ENCODE measurements around the gene DQX1.

DQX1 gene

GRCh38 chr2:74571058-74571457, 45.0 kb upstream of the DQX1 start:
- no peak for TF ChIP-seq REST (IDR thresholded peaks at IDR 0.05; ENCODE audit: insufficient read depth in 1 of 2, low read depth in 2 of 2, low read length in 2 of 2)
- TF ChIP-seq POLR2AphosphoS5 (IDR thresholded peaks at IDR 0.05; ENCODE audit: low read depth, low read length) = no peak
- TF ChIP-seq FOXP2 (optimal IDR thresholded peaks at IDR 0.05; ENCODE audit: borderline replicate concordance, extremely low read depth, extremely low read length, insufficient read depth) = no peak
- TF ChIP-seq TAF1 (IDR thresholded peaks at IDR 0.05; ENCODE audit: borderline replicate concordance, insufficient read depth, low read length) = no peak
- TF ChIP-seq SIN3A (IDR thresholded peaks at IDR 0.05; ENCODE audit: borderline replicate concordance, insufficient read depth, low read length) = no peak

GRCh38 chr2:74569686-74570085, 43.7 kb upstream of the DQX1 start:
- TF ChIP-seq TAF1 (IDR thresholded peaks at IDR 0.05; ENCODE audit: borderline replicate concordance, insufficient read depth, low read length) (no peak), POLR2AphosphoS5 (IDR thresholded peaks at IDR 0.05; ENCODE audit: low read depth, low read length) (no peak), SIN3A (IDR thresholded peaks at IDR 0.05; ENCODE audit: borderline replicate concordance, insufficient read depth, low read length) (no peak), REST (IDR thresholded peaks at IDR 0.05; ENCODE audit: insufficient read depth in 1 of 2, low read depth in 2 of 2, low read length in 2 of 2) (no peak)

DNA sequence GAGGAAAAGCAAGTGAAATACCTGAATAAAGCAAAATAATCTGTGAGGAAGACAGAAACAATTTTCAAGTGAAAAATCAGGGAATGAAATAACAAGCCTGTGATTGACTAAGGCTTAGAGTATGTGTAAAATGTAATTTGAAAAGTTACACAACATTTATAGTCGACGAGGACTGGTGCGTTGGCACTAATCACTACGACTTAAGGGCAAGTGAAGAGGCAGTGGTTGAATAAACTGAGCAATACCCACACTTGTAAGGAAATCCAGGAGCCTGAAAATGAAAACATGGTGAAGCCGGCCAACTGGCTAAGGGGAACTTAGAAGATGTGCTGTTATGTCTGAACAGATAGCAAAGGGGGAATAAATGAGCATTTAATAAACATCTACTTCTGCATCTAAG, 41.9 kb upstream of the DQX1 start:
- TF ChIP-seq TAF1 (IDR thresholded peaks at IDR 0.05; ENCODE audit: borderline replicate concordance, insufficient read depth, low read length) (no peak), REST (IDR thresholded peaks at IDR 0.05; ENCODE audit: insufficient read depth in 1 of 2, low read depth in 2 of 2, low read length in 2 of 2) (no peak)

DNA sequence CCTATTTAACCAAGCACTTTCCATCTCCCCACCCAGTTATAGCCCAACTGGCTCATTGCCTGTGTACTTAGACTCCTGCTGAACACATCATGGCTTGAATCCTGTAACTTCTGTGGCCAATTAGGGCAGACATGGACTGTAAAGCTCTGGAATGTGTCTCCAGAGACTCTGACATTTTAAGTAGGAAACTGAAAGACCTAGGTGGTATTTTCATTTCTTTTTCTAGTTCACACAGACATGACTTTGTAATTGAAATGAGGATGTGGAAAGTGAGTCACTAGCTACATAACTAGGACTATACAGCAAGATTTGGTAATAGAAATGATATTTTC, 40.7 kb upstream of the DQX1 start:
- TF ChIP-seq POLR2AphosphoS5 (IDR thresholded peaks at IDR 0.05; ENCODE audit: low read depth, low read length) = no peak
- TF ChIP-seq SIN3A (IDR thresholded peaks at IDR 0.05; ENCODE audit: borderline replicate concordance, insufficient read depth, low read length) = no peak
- TF ChIP-seq TAF1 (IDR thresholded peaks at IDR 0.05; ENCODE audit: borderline replicate concordance, insufficient read depth, low read length) = no peak
- no peak for TF ChIP-seq FOXP2 (optimal IDR thresholded peaks at IDR 0.05; ENCODE audit: borderline replicate concordance, extremely low read depth, extremely low read length, insufficient read depth)
- no peak for TF ChIP-seq REST (IDR thresholded peaks at IDR 0.05; ENCODE audit: insufficient read depth in 1 of 2, low read depth in 2 of 2, low read length in 2 of 2)

- TF ChIP-seq FOXP2 (optimal IDR thresholded peaks at IDR 0.05; ENCODE audit: borderline replicate concordance, extremely low read depth, extremely low read length, insufficient read depth) (no peak), SIN3A (IDR thresholded peaks at IDR 0.05; ENCODE audit: borderline replicate concordance, insufficient read depth, low read length) (no peak), POLR2AphosphoS5 (IDR thresholded peaks at IDR 0.05; ENCODE audit: low read depth, low read length) (no peak), TAF1 (IDR thresholded peaks at IDR 0.05; ENCODE audit: borderline replicate concordance, insufficient read depth, low read length) (no peak), REST (IDR thresholded peaks at IDR 0.05; ENCODE audit: insufficient read depth in 1 of 2, low read depth in 2 of 2, low read length in 2 of 2) (no peak)
These were observed 40.2 kb upstream of the DQX1 start for GRCh38 chr2:74566076-74566753.

All from PFSK-1 (cell line).